GM21825 (cell line): ENCODE data around the gene ABHD12B.
A peak's percentile ranks its signal among the peaks of the same experiment; 100 is the strongest.

Source experiments
- ATAC-seq: cut with Tn5 transposase; IDR thresholded peaks from one replicate; pipeline ENCODE4 v1.9.1; 2021; ENCODE audit warnings: mild to moderate bottlenecking, moderate library complexity; ENCODE audit not compliant: unreplicated experiment

Gene ABHD12B

GRCh38 chr14:50837850-50838470, 33.9 kb upstream of the ABHD12B start:
- ATAC-seq = no peak

- no peak for ATAC-seq
Measured at GRCh38 chr14:50839048-50839447, 32.8 kb upstream of the ABHD12B start.

GRCh38 chr14:50839691-50840090, 32.2 kb upstream of the ABHD12B start:
- ATAC-seq = no peak

GRCh38 chr14:50844391-50844790, 27.5 kb upstream of the ABHD12B start:
- ATAC-seq = no peak

- no peak for ATAC-seq
Measured at GRCh38 chr14:50845166-50845565, 26.7 kb upstream of the ABHD12B start.

- ATAC-seq = no peak
Measured at GRCh38 chr14:50846226-50846880, 25.5 kb upstream of the ABHD12B start.

GRCh38 chr14:50853891-50854290, 18.0 kb upstream of the ABHD12B start:
- ATAC-seq = no peak

- no peak for ATAC-seq
Measured at GRCh38 chr14:50854521-50854920, 17.3 kb upstream of the ABHD12B start.

GRCh38 chr14:50855558-50855957, 16.3 kb upstream of the ABHD12B start:
- ATAC-seq = no peak

GRCh38 chr14:50856660-50857059, 15.2 kb upstream of the ABHD12B start:
- no peak for ATAC-seq

- peak; percentile 19 for ATAC-seq
Measured at GRCh38 chr14:50859296-50859624, 12.6 kb upstream of the ABHD12B start.

- ATAC-seq = peak; percentile 64
Measured at GRCh38 chr14:50860478-50861086, 11.3 kb upstream of the ABHD12B start.

GRCh38 chr14:50862036-50862570, 9.8 kb upstream of the ABHD12B start:
- no peak for ATAC-seq

- ATAC-seq = no peak
Measured at GRCh38 chr14:50864237-50864636, 7.6 kb upstream of the ABHD12B start.

- ATAC-seq = no peak
Measured at GRCh38 chr14:50864946-50865345, 6.9 kb upstream of the ABHD12B start.

GRCh38 chr14:50865391-50866076, 6.3 kb upstream of the ABHD12B start:
- ATAC-seq = no peak

GRCh38 chr14:50871228-50871627, 625 bp upstream of the ABHD12B start:
- ATAC-seq = no peak

GRCh38 chr14:50874757-50875156, 2.9 kb downstream of the ABHD12B start:
- no peak for ATAC-seq

- peak; percentile 94 for ATAC-seq
Measured at GRCh38 chr14:50875359-50876070, 3.7 kb downstream of the ABHD12B start.

- no peak for ATAC-seq
Measured at GRCh38 chr14:50882932-50883826, 11.3 kb downstream of the ABHD12B start.
